ENCODE results near the gene PASD1.

DNA sequence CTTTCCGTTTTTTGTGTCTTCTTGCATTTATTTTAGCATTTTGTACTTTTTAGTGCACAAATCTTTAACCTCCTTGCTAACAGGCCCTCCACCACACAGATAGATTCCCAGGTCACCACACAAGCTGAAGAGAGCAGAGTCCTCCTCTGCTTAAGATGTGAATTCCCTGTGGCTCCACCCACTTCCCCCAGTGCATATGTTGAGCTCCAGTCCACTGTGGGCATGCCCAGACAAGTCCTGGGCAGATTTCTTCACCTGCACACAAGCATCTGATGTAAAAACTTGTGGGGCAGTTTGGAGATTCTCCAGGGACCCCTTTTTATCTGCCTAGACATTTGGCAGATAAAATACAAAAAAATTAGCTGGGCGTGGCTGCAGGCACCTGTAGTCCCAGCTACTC lies 19.8 kb upstream of the PASD1 start:
- TF ChIP-seq, protein P1, sequence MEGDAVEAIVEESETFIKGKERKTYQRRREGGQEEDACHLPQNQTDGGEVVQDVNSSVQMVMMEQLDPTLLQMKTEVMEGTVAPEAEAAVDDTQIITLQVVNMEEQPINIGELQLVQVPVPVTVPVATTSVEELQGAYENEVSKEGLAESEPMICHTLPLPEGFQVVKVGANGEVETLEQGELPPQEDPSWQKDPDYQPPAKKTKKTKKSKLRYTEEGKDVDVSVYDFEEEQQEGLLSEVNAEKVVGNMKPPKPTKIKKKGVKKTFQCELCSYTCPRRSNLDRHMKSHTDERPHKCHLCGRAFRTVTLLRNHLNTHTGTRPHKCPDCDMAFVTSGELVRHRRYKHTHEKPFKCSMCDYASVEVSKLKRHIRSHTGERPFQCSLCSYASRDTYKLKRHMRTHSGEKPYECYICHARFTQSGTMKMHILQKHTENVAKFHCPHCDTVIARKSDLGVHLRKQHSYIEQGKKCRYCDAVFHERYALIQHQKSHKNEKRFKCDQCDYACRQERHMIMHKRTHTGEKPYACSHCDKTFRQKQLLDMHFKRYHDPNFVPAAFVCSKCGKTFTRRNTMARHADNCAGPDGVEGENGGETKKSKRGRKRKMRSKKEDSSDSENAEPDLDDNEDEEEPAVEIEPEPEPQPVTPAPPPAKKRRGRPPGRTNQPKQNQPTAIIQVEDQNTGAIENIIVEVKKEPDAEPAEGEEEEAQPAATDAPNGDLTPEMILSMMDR (conservative IDR thresholded peaks at IDR 0.05): no peak
- no peak for TF ChIP-seq EZH2 (IDR thresholded peaks at IDR 0.05; ENCODE audit: low read depth)

All from PC-9 (cell line).